GM21381 (cell line): ENCODE data around the gene UHRF1.
"Not testable (repeated sequence)": the region's sequence is repeated elsewhere in the genome, so short reads cannot be mapped to it uniquely, and the experiment has no call there.

ENCODE experiments used
- ATAC-seq: cut with Tn5 transposase; IDR thresholded peaks from one replicate; pipeline ENCODE4 v1.9.1; 2021; ENCODE audit warnings: mild to moderate bottlenecking, moderate library complexity; ENCODE audit not compliant: unreplicated experiment

UHRF1 gene

DNA sequence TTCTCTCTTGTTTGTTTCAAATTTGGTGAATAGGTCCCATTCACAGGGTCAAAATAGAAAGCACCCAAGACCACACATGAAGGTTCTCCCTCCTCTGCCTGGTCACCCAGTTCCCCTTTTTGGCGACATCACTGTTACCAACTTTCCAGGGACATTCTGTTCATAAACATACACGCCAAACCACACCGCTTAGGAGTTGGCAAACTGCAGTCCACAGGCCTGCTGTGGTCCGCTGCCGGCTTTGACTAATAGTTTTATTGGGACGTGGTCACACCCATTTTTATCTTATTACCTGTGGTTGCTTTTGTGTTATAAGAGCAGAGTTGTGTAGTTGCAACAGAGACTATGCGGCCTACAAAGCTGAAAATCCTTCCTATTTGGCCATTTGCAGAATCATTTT lies 24.2 kb downstream of the UHRF1 start:
- no peak for ATAC-seq

DNA sequence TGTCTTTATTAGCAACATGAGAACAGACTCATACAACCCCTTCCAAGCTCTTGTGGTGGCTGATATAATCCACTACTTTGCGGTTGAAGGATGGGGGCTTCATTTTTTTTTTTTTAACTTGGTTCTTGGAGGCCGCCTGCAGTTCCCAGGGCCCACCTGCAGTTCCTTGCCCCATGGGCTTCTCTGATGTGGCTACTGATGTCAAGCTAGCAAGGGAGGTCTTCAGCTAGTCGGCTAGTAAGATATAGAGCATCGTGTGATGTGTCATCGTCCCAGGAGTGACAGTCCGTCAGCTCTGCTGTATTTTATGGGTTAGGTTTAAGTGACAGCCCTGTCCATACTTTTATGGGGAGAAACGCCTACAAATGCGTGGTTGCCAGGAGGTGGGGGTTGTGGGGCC lies 26.1 kb downstream of the UHRF1 start:
- ATAC-seq: no peak

DNA sequence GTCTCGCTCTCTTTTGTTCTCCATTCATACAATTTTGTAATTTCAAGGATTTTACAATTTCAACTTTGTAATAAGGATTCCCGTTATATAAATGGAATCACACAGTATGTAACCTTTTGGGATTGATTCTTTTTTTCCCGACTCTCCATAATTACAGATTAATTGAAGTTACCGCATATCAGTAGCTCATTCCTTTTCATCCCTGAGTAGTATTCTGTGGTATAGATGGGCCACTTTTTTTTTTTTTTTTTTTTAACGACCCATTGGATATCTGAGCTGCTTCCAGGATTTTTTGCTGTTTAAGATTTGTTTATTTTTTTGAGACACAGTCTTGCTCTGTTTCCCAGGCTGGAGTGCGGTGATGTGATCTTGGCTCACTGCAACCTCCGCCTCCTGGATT lies 27.8 kb downstream of the UHRF1 start:
- no peak for ATAC-seq

- ATAC-seq: not testable (repeated sequence)
Observed at GRCh38 chr19:4938461-4938860, 29.2 kb downstream of the UHRF1 start.

- no peak for ATAC-seq
Observed at GRCh38 chr19:4939466-4939865, 30.2 kb downstream of the UHRF1 start.

DNA sequence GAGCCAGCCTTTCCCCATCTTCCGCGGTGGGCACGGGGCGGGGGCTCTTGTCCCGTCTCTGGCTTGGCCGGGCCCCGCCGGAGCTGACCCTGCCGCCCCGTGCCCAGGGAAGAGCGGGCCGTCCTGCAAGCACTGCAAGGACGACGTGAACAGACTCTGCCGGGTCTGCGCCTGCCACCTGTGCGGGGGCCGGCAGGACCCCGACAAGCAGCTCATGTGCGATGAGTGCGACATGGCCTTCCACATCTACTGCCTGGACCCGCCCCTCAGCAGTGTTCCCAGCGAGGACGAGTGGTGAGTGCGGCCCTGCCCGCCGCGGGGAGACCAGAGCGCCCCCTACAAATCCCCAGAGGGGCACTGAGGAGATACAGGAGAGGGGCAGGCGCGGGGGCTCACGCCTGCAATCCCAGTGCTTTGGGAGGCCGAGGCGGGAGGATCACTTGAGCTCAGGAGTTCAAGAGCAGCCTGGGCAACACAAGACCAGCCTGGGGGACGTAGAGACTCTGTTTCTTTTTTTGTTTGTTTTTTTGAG lies 32.4 kb downstream of the UHRF1 start:
- not testable (repeated sequence) for ATAC-seq

GRCh38 chr19:4950650-4951049 lies 41.3 kb downstream of the UHRF1 start:
- not testable (repeated sequence) for ATAC-seq

DNA sequence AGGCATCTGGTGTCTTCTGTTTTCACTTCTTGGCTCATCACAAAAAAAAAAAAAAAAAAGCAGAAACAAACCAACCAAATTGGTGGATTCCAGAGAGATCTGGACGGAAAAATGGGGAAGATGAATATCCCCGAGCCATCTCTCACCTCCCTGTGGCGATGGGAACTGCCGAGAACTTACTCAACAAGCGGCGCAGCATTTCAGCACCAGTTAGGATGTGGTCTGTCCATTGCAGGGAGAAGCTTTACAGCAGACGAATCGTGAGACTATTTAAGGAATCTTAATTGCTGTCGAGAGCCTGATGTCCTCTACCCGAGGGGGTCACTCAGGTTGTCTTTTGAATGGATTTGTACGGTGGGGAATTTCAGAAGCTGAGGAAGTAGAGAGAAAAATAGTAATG lies 42.4 kb downstream of the UHRF1 start:
- ATAC-seq: no peak

GRCh38 chr19:4952945-4953344 lies 43.6 kb downstream of the UHRF1 start:
- no peak for ATAC-seq

DNA sequence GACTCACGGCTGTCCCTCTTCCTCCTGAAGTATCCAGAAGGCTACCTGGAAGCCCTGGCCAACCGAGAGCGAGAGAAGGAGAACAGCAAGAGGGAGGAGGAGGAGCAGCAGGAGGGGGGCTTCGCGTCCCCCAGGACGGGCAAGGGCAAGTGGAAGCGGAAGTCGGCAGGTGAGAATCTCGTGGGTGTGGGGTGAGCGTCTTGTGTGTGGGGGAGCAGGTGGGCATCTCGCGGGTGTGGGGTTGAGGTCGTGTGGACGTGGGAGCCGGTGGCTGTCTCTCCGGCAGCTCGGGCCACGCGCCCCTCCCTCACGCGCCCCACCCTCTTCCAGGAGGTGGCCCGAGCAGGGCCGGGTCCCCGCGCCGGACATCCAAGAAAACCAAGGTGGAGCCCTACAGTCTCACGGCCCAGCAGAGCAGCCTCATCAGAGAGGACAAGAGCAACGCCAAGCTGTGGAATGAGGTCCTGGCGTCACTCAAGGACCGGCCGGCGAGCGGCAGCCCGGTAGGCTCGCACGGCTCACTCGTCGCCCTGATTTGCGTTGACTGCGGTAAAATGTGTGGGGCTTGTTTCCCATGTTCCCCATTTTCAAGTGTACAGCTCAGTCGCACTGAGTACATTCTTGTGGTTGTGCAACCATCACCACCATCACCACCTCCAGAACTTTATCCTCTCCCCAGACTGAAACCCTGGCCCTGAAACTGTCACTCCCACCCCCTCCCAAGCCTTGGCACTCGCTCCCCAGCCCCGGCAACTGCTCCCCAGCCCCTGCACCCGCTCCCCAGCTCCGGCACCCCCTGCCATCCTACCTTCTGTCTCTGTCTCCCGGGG lies 45.2 kb downstream of the UHRF1 start:
- not testable (repeated sequence) for ATAC-seq

DNA sequence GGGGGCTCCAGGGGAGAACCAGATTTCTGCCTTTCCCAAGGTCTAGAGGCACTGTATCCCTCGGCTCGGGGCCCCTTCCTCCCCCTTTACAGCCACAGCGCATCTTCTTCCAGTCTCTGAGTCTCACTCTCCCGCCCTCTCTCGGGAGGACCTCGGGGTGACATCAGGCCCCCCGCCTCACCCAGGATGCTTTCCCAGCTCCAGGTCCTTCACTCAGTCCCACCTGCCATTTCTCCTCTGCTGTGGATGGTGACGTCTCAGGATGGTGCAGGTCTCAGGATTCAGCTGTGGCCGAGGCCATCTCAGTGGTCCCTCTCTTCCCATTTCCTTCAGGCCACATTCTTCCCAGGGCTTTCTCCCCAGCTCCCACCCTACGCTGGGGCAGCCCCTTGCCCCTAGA lies 46.0 kb downstream of the UHRF1 start:
- ATAC-seq: no peak

GRCh38 chr19:4957981-4958380 lies 48.7 kb downstream of the UHRF1 start:
- ATAC-seq: no peak

DNA sequence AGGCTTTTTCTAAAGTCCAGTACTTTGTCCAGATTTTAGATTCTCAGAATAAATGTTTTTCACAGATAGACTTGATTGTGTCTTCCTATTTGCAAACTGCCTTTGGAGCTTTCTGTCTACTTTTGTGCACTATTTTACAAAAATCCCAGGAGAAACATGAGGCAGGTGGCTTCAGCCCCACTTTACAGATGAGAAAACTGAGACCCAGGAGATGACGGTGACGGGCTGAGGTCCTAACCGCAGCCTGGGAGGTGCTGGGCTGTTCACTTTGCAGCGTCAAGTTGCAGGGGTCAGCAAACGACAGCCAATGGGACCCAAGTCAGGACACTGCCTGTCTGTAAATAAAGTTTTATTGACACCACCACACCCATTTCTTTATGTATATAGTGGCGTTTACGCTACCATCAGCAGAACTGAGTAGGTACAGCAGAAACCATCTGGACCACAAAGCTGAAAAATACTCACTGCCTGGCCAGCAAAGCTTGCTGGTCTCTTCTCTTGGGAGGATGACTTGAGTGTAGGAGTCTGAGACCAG lies 52.9 kb downstream of the UHRF1 start:
- no peak for ATAC-seq

GRCh38 chr19:4965061-4965460 lies 55.8 kb downstream of the UHRF1 start:
- ATAC-seq: no peak

DNA sequence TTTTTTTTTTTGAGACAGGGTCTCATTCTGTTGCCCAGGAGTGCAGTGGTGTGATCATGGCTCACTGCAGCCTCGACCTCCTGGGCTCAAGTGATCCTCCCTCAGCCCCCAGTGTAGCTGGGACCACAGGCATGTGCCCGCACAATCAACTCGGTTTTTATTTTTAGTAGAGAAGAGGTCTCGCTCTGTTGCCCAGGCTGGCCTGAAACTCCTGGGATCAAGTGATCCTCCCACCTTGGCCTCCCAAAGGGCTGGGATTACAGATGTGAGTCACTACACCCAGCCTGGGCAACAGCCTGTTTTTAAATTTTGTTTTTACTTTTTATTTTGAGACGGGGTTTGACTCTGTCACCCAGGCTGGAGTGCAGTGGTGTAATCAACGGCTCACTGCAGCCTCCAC lies 57.3 kb downstream of the UHRF1 start:
- no peak for ATAC-seq

DNA sequence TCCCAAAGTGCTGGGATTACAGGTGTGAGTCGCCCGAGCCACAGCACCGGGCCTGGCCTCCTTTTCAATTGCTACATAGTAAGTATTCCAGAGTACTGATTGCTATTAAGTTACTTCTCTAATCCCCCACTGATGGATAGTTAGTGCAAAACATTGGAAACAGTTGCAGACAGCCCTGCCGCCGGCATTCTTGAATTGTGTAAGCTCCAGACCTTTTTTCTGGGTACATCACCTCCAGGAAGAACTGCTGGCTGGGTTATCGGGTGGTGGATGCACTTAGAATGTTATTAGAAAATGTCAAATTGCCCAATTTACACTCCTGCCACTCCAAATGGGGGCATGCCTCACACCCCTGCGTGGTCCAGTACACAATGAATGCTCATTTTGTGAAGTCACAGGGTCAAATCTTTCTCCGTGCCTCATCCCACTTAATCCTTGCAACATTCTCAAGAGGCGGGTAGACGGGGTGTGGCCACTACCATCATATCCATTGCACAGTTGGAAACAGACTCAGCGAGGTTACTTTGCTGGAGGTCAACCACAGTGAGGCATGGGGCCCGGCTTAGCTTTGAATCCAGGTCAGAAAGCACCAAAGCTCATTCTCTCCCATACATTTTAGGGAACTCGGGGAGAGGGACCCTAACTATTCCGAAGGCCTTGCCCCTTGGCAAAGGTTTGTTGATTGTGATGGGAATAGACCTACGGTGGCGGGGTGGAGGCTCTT lies 58.6 kb downstream of the UHRF1 start:
- no peak for ATAC-seq

DNA sequence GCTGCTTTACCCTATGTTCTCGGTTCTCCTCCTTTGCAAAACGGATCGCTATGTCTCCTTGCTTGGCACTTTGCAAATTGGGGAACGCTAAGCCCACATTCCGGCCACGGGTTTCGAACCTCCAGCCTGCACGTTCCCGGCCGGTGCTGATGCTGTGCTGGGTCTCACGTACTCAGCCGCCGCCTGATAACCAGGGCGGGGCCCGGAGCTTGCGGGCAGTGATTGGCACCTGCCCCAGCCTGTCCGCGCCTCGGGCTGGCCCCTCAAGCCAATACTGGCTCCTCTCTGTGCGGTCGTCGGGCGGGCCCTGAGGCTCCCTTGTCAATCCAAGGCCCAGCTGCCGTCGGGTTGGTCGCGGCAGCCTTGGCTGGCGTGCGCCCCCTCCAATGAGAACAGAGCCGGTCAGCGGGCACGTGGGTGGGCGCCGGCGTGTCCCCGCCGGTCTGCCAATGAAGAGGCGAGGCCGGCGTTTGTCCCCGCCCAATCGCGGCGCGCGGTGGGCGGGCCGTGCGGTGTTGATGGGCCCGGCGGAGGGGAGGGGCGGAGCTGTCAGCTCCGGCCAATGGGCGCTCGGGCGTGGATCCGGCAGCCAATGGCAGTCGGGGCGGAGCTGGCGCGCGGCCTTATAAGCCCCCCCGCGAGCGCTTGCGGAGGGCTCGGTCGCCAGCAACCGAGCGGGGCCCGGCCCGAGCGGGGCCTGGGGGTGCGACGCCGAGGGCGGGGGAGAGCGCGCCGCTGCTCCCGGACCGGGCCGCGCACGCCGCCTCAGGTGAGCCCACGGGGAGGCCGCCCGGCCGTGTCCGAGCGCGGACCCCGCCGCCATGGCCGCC lies 59.4 kb downstream of the UHRF1 start, which contains the start of gene KDM4B:
Gene KDM4B, plus strand, starts transcription at position 652 of the 830 bp plus-strand sequence. CDS start 63,778 bp downstream, outside the sequence.
- peak; percentile 85 for ATAC-seq

DNA sequence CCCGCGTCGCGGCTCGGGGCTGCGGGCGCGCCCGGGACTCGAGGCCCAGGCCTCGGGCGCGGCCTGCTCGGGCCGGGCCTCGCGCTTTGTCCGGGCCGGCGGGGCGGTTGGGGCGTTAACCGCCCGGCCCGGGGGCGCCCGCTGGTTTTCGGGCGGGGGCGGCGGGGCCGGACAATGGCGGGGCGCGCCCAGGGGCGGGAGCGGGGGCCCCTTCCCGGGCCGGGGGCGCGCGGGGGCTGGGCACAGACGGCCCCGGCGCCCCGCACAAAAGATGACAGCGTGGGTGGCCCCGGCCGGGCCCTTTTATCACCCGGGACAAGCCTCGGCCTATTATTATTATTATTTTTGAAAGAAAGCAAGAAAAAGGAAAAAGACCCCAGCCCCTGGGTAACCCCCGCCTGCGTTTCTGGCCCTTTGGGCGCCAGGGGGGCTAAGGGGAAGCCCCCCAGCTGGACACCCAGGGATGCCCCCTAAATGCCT lies 60.0 kb downstream of the UHRF1 start:
- no peak for ATAC-seq

DNA sequence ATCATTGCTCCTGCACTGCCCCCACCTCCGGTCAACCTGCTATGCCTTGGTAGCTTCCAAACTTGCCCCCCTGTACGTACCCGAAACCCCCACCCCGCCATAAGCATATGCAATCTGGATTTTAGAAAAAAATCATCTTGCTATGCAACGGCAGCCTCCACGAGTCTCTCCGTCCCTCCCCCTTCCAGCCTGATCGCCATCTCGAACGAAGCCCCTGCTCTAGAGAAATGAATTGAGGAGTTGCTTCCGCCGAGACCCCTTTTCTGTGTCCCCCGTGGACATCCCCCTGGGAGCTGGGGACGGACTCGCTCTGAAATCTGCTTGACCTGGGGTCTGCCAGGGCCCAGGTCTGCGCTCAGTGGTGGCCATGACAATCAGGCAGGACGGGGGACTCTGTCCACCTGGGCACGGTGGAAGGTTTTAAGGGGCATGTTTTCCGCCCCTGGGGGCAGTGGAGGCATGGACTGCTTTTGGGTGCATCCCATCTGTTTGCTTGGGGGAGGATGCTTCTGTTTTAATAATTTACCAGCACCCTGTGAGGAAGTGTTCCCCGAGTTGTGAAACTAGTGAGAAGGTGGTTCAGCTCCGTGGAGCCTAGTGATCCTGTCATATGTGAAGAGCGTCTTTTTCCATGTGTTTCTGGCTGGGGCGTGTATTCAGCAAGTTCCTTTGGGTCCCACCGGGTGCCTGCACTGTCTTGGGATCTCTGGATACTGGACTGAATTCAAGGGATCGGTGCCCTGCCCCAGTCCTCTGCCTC lies 60.7 kb downstream of the UHRF1 start:
- no peak for ATAC-seq
